Mucosa of descending colon (tissue), 3 donors: ENCODE measurements around the gene MROH2A. TPM values are rescaled to one million over a fixed set of nuclear protein-coding genes. Genes with fewer than 3 reads are reported as not detected.

Source experiments
- ATAC-seq: fragments of 200-7000 bp; cut with Tn5 transposase; one replicate; pipeline ENCODE4 v1.9.1; 2020; ENCODE audit warnings: mild to moderate bottlenecking, moderate library complexity
- DNase-seq, 3 donors: peaks; one replicate each; pipeline ENCODE4 v3.0.0-alpha.2; 2020
- H3K36me3 ChIP-seq: fragments of 200-600 bp; one replicate; pipeline ENCODE4 v1.8.0; 2021; ENCODE audit warnings: low read depth, mild to moderate bottlenecking
- H3K4me1 ChIP-seq: fragments of 200-600 bp; one replicate; pipeline ENCODE4 v1.8.0; 2021; ENCODE audit warnings: low read depth, mild to moderate bottlenecking
- H3K4me3 ChIP-seq: fragments of 200-600 bp; one replicate; pipeline ENCODE4 v1.8.0; 2021; ENCODE audit warnings: mild to moderate bottlenecking
- H3K9me3 ChIP-seq: fragments of 200-600 bp; one replicate; pipeline ENCODE4 v1.8.0; 2021; ENCODE audit warnings: mild to moderate bottlenecking
- CTCF ChIP-seq: fragments of 200-600 bp; IDR thresholded peaks from one replicate; pipeline ENCODE4 v1.8.0; 2022; ENCODE audit warnings: antibody characterized with exemption, mild to moderate bottlenecking
- intact Hi-C, 2 donors: fragments of 100-400 bp; cut with DNase I in 1 of 2; cut with micrococcal nuclease in 1 of 2; formaldehyde crosslinking; loops; one replicate each; pipeline versions ENCODE4 v1.11.0 to v1.11.1; 2022; cut with DNase I, micrococcal nuclease
- total RNA-seq, 3 donors: library from RNA; stranded (reverse); fragmentation: NEBNext Ultra II Directional in 2 of 3; extraction: Animal tissue kit (Norgen Biotek cat#: 25700) in 2 of 3; gene quantifications; one replicate each; pipeline versions ENCODE4 v1.2.1 to v1.2.4, GENCODE V29; 2021 to 2023
- donor health status: DM: no; HTN: no; CAD: no; lungs with moderate emphysema.
- donor health status: DM: no; HTN: no; CAD: no.
- donor health status: DM: no; HTN: yes; CAD: no.

MROH2A gene
- total RNA-seq, 3 donors from 2014 or later, result 0.20 TPM; not detected in 2

- ATAC-seq, result no peak
Measured at GRCh38 chr2:233882353-233882752, 104.2 kb downstream of the MROH2A start.

More at GRCh38 chr2:233882353-233882752, 104.2 kb downstream of the MROH2A start:
- no peak overlapping the region for H3K4me3 ChIP-seq
- H3K36me3 ChIP-seq, result no peaks in the 10 kb centered on the region
- DNase-seq, result no peak
- H3K4me1 ChIP-seq, result no peaks in the 10 kb centered on the region
- intact Hi-C loops, result no loop called here
- peaks cover 12% of the 10 kb centered on the region for H3K9me3 ChIP-seq
- TF ChIP-seq CTCF, result no peak

Other genes starting within 250 kb of the MROH2A start
- gene USP40, start 211.5 kb upstream of the MROH2A start, total RNA-seq, result 10 to 100 TPM; 30.6 to 32.7 (median 31.2) TPM
- 10 to 100 TPM in 2 of 3 donors, 1 to 10 TPM in 1; 7.4 to 34.2 (median 12.2) TPM for gene UGT1A8, start 160.7 kb upstream of the MROH2A start, total RNA-seq
- 100 to 1,000 TPM in 1 of 3 donors, 10 to 100 TPM in 2; 42.0 to 116 (median 43.9) TPM for gene UGT1A10, start 141.9 kb upstream of the MROH2A start, total RNA-seq
- 10 to 100 TPM in 1 of 3 donors, 1 to 10 TPM in 2; 3.6 to 11.4 (median 4.0) TPM for gene UGT1A9, start 106.4 kb upstream of the MROH2A start, total RNA-seq
- gene UGT1A7, start 96.4 kb upstream of the MROH2A start, total RNA-seq, result 10 to 100 TPM in 1 of 3 donors, 1 to 10 TPM in 2; 5.4 to 19.5 (median 5.9) TPM
- gene UGT1A6, start 85.4 kb upstream of the MROH2A start, total RNA-seq, result 10 to 100 TPM in 1 of 3 donors, 1 to 10 TPM in 2; 8.5 to 19.3 (median 8.7) TPM
- 1 to 10 TPM; 2.1 to 6.5 (median 2.4) TPM for gene UGT1A5, start 65.4 kb upstream of the MROH2A start, total RNA-seq
- gene UGT1A4, start 59.6 kb upstream of the MROH2A start, total RNA-seq, result 1 to 10 TPM; 2.4 to 7.0 (median 2.9) TPM
- 1 to 10 TPM; 2.6 to 4.7 (median 2.7) TPM for gene UGT1A3, start 49.3 kb upstream of the MROH2A start, total RNA-seq
- 1 to 10 TPM; 4.0 to 7.0 (median 4.9) TPM for gene UGT1A1, start 18.1 kb upstream of the MROH2A start, total RNA-seq
- 1 to 10 TPM; 1.7 to 9.8 (median 3.6) TPM for gene HJURP, start 76.2 kb downstream of the MROH2A start, total RNA-seq
- not detected for gene TRPM8, start 139.0 kb downstream of the MROH2A start, total RNA-seq